AG09319 (cell line): ENCODE data around the gene NDUFV2.
"Not testable (repeated sequence)": the region's sequence is repeated elsewhere in the genome, so short reads cannot be mapped to it uniquely, and the experiment has no call there.

Experiments used
- DNase-seq: peaks from one replicate; pipeline ENCODE4 v3.0.0-alpha.2; 2010; ENCODE audit warnings: low read depth; ENCODE audit errors: extremely low read depth
- CTCF ChIP-seq: IDR thresholded peaks from 2 replicates; pipeline ENCODE4 v1.5.1; 2011; ENCODE audit warnings: low read depth, mild to moderate bottlenecking, inconsistent platforms, low read length, moderate library complexity

Gene NDUFV2

GRCh38 chr18:9156604-9157249 lies 54.2 kb downstream of the NDUFV2 start:
- DNase-seq, result no peak
- TF ChIP-seq CTCF, result no peak

- TF ChIP-seq CTCF, result no peak
- DNase-seq, result no peak
Measured at GRCh38 chr18:9157806-9158205, 55.3 kb downstream of the NDUFV2 start.

- no peak for TF ChIP-seq CTCF
- DNase-seq, result no peak
Measured at GRCh38 chr18:9160014-9160413, 57.5 kb downstream of the NDUFV2 start.

- DNase-seq, result not testable (repeated sequence)
Measured at GRCh38 chr18:9162663-9163062, 60.2 kb downstream of the NDUFV2 start.

- DNase-seq, result not testable (repeated sequence)
Measured at GRCh38 chr18:9164149-9164548, 61.6 kb downstream of the NDUFV2 start.

- DNase-seq, result not testable (repeated sequence)
Measured at GRCh38 chr18:9165883-9166282, 63.4 kb downstream of the NDUFV2 start.

- not testable (repeated sequence) for DNase-seq
Measured at GRCh38 chr18:9169515-9169914, 67.0 kb downstream of the NDUFV2 start.

GRCh38 chr18:9171919-9172318 lies 69.4 kb downstream of the NDUFV2 start:
- DNase-seq, result not testable (repeated sequence)

GRCh38 chr18:9172506-9173127 lies 70.1 kb downstream of the NDUFV2 start:
- DNase-seq, result no peak
- TF ChIP-seq CTCF, result no peak

- DNase-seq, result no peak
- no peak for TF ChIP-seq CTCF
Measured at GRCh38 chr18:9173770-9174233, 71.3 kb downstream of the NDUFV2 start.
